NCI-H2171 (cell line): ENCODE data around the gene BPIFA3.
"Not testable (repeated sequence)": the region's sequence is repeated elsewhere in the genome, so short reads cannot be mapped to it uniquely, and the experiment has no call there.

ENCODE experiments used
- DNase-seq: peaks from one replicate; lab custom pipeline; 2025; lab: John Stamatoyannopoulos, UW

The BPIFA3 gene

DNA sequence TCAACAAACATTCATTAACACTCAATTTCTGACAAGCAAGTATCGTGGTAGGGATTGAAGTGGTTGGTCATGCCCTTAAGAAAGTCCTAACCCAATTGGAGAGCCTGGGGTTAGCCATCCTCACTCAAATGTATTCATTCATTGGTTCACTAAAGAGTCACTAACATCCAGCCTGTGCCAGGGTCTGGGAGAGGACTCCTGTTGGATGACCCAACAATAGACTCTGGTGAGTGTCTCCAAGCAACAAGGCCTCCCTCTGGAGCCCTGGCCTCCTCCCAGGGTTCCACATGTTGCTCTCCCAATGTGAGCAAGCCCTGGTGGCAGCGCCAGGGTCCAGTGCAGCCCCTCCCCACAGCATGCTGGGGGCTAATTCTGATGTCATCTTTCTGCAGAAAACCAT is at the start of gene BPIFA3:
Gene BPIFA3 (plus strand): TSS at position 301 of the 400 bp plus-strand sequence. CDS start 185 bp downstream, outside the sequence.
- DNase-seq: no peak

GRCh38 chr20:33167859-33168258 is 49.3 kb upstream of the BPIFA3 start, which contains the start of gene BPIFA2:
Gene BPIFA2 (plus strand): TSS chr20:33168159. CDS start chr20:33169146, 987 bp downstream.
- DNase-seq: no peak

DNA sequence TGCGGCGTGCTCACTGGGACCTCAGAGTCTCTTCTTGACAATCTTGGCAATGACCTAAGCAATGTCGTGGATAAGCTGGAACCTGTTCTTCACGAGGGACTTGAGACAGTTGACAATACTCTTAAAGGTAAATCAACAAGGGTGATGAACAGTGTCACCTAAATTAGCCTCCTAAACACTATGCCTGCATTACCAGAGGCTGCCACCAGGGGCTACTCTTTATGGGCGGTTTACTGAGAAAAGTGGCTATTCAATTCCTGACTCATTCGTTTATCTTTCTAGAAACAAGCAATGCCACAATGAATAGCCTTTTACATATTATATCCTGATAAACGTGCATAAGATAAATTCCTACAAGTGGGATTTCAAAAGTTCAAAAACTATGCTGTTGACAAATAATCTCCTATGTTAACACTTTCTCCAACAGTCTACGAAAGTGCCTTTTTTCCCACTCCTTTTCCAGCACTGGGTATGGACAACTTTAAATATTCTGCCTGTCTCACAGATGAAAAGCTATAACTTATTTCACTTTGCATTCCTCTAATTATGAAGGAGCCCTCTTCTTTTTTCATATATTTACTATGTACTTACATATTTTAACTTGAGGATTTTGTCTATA is 47.9 kb upstream of the BPIFA3 start:
- DNase-seq: no peak

GRCh38 chr20:33172781-33173180 is 44.4 kb upstream of the BPIFA3 start:
- DNase-seq: peak; percentile 38

DNA sequence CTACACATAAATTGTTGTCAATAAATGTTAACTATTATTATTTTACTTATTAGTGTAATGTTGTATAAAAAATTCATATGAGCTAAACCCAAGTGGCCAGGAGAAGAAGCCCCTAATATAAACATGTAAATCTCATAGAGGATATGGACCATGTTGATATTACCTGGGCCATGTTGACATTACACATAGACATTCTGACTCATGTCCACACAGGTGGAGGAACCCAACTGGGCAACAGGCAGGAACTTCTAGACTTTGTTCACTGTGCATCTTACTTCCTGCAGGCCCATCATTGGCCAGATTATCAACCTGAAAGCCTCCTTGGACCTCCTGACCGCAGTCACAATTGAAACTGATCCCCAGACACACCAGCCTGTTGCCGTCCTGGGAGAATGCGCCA is 42.0 kb upstream of the BPIFA3 start:
- DNase-seq: no peak

- DNase-seq: no peak
Measured at GRCh38 chr20:33176101-33176500, 41.1 kb upstream of the BPIFA3 start.

DNA sequence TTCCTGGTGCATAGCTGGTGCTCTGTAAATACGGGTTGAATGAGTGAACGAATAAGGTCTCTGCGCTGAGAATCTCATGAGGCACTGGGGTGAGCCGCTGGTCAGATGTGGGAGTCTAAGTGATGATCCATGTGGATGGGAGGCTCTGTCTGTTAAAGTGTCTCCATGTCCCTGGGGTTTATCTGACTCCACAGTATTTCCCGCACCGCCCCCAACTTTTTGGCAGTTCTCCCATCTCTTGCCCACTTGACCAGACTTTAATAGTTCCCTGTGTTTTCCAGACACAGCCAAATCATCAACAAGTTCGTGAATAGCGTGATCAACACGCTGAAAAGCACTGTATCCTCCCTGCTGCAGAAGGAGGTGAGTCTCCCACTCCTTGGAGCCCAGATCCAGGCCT is 39.3 kb upstream of the BPIFA3 start:
- no peak for DNase-seq

- no peak for DNase-seq
Measured at GRCh38 chr20:33178726-33179125, 38.4 kb upstream of the BPIFA3 start.

- no peak for DNase-seq
Measured at GRCh38 chr20:33180169-33180568, 37.0 kb upstream of the BPIFA3 start.

DNA sequence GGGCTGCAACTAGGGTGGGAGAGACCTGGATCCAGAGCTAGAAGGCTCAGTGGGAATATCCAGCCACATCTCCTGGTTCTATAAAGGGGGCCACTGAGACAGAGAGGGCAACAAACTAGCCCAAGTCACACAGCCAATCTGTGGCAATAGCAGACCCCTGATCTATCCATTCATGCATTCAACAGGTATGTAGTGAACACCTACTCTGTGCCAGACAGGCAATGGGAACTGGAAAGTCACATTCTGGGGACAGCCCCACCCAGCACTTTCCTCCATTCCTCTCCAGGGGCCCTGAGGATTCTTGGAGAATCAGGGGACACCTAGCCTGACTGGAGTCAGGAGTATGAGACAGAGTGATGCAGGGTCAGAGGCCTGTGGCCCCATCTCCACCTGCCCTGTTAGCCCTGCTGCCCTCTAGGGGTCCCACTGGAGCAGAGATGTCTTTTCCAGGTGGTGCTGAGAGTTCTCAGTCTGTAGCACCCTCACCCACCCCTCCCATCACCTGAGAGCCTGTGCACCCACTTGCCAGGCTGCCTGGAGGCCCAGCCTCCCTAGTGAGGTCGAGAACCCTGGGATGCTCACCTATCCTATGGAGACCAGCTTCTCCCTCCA is 35.6 kb upstream of the BPIFA3 start:
- no peak for DNase-seq

DNA sequence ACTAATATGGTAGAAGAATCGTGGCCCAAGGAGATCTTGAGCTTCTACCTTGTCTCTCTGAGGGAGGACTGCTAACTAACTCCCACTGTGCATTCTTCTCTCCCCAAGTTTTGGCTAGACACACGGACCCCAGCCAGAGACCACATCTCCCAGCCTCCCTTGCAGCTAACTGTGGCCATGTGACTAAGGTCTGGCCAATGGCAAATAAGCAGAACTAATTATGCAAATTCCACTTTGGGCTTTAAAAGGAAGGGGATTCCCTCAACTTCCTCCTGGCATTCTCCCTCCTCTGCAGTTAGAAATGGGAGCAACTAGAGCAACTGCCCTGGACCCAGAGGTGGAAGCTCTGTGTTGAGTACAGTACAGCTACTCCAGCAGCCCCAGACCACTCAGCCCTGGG is 33.8 kb upstream of the BPIFA3 start:
- no peak for DNase-seq

DNA sequence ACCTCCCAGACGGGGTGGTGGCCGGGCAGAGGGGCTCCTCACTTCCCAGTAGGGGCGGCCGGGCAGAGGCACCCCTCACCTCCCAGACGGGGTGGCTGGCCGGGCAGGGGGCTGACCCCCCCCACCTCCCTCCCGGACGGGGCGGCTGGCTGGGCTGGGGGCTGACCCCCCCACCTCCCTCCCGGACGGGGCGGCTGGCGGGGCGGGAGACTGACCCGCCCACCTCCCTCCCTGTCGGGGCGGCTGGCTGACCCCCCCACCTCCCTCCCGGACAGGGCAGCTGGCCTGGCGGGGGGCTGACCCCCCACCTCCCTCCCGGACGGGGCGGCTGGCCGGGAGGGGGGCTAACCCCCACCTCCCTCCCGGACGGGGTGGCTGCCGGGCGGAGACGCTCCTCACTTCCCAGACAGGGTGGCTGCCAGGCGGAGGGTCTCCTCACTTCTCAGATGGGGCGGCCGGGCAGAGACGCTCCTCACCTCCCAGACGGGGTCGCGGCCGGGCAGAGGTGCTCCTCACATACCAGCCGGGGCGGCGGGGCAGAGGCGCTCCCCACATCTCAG is 32.0 kb upstream of the BPIFA3 start:
- DNase-seq: not testable (repeated sequence)

DNA sequence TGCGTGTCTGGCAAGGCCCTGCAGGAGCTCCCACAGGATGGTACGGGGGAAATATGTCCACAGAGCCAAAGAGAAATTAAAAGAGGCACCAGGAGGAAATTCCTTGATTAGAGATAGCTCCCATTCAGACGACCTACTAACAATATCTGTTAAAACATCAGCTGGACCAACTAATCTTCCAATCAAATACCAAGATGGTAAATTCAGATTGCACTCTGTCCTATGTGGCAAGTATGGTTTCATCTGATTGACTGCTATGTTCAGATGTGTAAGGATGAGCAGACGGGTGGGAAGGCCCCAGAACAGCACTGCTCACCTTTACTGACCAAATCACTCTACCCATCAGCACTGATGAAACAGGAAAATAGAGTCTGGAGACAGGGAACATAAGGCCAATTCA is 29.7 kb upstream of the BPIFA3 start:
- no peak for DNase-seq

GRCh38 chr20:33188421-33188820 is 28.7 kb upstream of the BPIFA3 start:
- DNase-seq: no peak

- DNase-seq: no peak
Measured at GRCh38 chr20:33191484-33191883, 25.7 kb upstream of the BPIFA3 start.

GRCh38 chr20:33191955-33192354 is 25.2 kb upstream of the BPIFA3 start:
- DNase-seq: no peak

- DNase-seq: no peak
Measured at GRCh38 chr20:33192912-33193501, 24.1 kb upstream of the BPIFA3 start.

DNA sequence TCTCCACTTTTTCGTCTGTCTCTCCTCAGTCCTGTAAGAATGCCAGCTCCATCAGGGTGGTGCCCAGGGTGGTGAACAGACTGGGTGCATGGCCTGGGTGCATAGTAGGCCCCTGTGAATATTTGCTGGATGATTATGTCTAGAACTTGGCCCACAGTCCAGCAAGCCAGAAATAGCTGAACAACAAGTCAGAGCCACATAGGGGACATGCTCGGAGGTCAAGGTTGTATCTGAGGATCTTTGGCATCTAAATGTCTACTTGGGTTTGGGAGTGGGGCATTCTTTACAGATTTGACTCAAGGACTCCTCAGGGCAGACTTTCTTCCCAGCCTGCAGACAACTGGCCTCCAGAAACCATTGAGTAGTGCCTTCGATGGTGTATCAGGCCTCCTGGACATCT is 18.1 kb upstream of the BPIFA3 start:
- DNase-seq: no peak

- no peak for DNase-seq
Measured at GRCh38 chr20:33202451-33202850, 14.7 kb upstream of the BPIFA3 start.

DNA sequence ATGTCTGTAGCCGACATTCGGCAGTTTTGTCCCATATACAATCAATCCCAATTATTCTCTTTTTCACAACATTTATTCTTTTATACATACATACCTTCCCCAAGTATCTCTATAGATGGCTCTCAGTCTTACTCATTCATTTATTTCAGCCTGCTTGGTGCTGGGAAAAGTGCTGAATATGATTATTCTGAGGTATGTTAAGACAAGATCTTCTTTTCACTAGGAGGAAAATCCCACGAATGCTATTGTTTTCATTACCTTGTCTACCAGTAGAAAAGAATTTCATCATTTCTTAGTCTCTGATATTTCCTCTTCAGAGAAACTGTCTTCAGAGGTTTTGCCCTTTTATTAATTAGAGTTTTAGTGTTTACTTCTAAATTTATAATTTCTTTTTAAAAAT is 13.7 kb upstream of the BPIFA3 start:
- DNase-seq: no peak

DNA sequence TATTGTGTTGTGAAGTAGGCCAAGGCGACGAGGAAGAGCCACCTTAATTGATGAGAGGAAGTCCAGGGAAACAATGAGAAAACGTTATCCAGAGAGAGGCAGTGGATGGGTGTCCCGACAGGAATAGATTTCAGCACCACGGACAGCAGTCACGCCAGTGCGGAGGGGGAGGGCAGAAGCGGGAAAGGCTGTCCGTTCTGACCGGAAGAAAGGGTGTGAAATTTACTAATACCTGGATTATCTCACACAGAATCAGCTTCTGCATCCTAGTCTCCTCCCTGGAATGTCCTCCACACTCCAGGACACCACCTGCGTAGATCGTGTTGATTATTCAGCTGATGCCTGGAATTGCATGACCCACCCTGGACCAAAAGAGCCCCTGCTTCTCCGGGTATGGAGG is 7.4 kb upstream of the BPIFA3 start:
- no peak for DNase-seq

- DNase-seq: no peak
Measured at GRCh38 chr20:33210371-33210770, 6.8 kb upstream of the BPIFA3 start.

GRCh38 chr20:33211817-33212424 is 5.2 kb upstream of the BPIFA3 start:
- peak; percentile 49 for DNase-seq
